Measurements from ENCODE around the gene PDS5B. TPM values are rescaled to one million over a fixed set of nuclear protein-coding genes. Genes with fewer than 3 reads are reported as not detected.

Gene PDS5B
- total and polyA plus RNA-seq, 2 of the 8 experiments (the other 6 are each of a cell fraction or from before 2014, with no cell fraction given), result 5.5 to 54.6 TPM

DNA sequence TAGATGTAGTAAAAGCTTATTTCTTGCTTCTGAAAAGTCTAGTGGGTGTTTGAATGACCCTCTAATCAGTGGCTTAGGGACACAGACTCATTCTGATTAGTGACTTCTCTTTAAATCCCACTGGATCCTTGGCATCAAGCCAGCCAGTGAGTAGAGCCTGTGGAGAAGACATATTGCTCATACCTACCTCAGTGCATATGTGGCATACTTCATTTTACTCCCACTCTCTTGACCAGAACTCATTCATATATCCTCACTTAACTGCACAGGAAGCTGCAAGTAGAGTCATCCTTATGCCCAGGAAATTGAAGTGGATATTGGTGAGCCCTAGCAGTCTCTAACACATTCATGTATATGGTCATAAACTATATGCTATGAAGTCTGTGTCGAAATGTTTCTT, 148.3 kb downstream of the PDS5B start:
- H3K18ac ChIP-seq (ENCODE audit: extremely low read depth, low read length), result no peak overlapping the region
- DNase-seq (ENCODE audit: low read depth in 1 of 2, low spot score in 2 of 2) (no peak), FAIRE-seq (no peak)
- no peaks in the 10 kb centered on the region for H3K27me3 ChIP-seq (replicated peaks in 1 of 4; ENCODE audit: control insufficient read depth in 3 of 4, extremely low read depth in 1 of 4, insufficient read depth in 3 of 4, low read length in 3 of 4)
- H3K4me1 ChIP-seq (replicated peaks in 1 of 4; ENCODE audit: control insufficient read depth in 3 of 4, insufficient read depth in 4 of 4, low read length in 3 of 4), result no peaks in the 10 kb centered on the region
- no peak overlapping the region for H2BK120ac ChIP-seq (replicated peaks; ENCODE audit: low read depth, low read length)
- H2BK5ac ChIP-seq (ENCODE audit: low read depth, low read length), result no peak overlapping the region
- H2BK12ac ChIP-seq (ENCODE audit: low read depth, low read length), result no peak overlapping the region
- no peak overlapping the region for H3K27ac ChIP-seq (ENCODE audit: low read depth, low read length)
- no peak overlapping the region for H3K4me2 ChIP-seq (ENCODE audit: insufficient read depth in 1 of 2, low read depth in 2 of 2, low read length in 2 of 2)
- no peaks in the 10 kb centered on the region for H3K23me2 ChIP-seq (ENCODE audit: low read depth, low read length)
- 0 out of 4 replicates have a peak, but pooled peaks cover 0 to 7% of the 10 kb centered on the region in 2 experiments for H3K79me2 ChIP-seq (ENCODE audit: control insufficient read depth in 1 of 2, insufficient read depth in 2 of 2, low read length in 2 of 2)
- CTCF ChIA-PET (ENCODE audit: partially characterized antibody), result no interaction called here
- H4K20me1 ChIP-seq (replicated peaks in 1 of 2; ENCODE audit: control insufficient read depth in 1 of 2, insufficient read depth in 2 of 2, low read length in 2 of 2), result no peaks in the 10 kb centered on the region
- H3K4me3 ChIP-seq (ENCODE audit: extremely low read depth in 1 of 4, insufficient read depth in 2 of 4, low read depth in 3 of 4, low read length in 4 of 4), result no peak overlapping the region
- no peak overlapping the region for H2AK5ac ChIP-seq (ENCODE audit: low read depth, low read length)
- 85% methylated on average over 1 of the region's 1 CpG; no CpG with 5 or more reads in 1 of the 2 experiments for WGBS, 2 experiments (ENCODE audit: extremely low coverage in 1 of 2, insufficient coverage in 1 of 2, insufficient read length in 1 of 2, insufficient replicate concordance in 2 of 2, low coverage in 1 of 2, low lambda C conversion rate in 2 of 2, missing lambda C conversion rate in 1 of 2)
- H2AFZ ChIP-seq (ENCODE audit: low read length), result no peak overlapping the region
- H2BK20ac ChIP-seq (ENCODE audit: low read length), result no peak overlapping the region
- H3K36me3 ChIP-seq (ENCODE audit: control insufficient read depth in 2 of 4, insufficient read depth in 4 of 4, low read length in 3 of 4), result no peaks in the 10 kb centered on the region
- H3K9ac ChIP-seq (replicated peaks in 1 of 4; ENCODE audit: extremely low read depth in 1 of 4, low read depth in 3 of 4, low read length in 3 of 4), result no peak overlapping the region
- no peak overlapping the region for H4K8ac ChIP-seq (ENCODE audit: extremely low read depth, insufficient read depth, low read length)
- no peak overlapping the region for H3K56ac ChIP-seq (replicated peaks; ENCODE audit: insufficient read length, low read depth, low read length)
- H3K9me3 ChIP-seq (ENCODE audit: insufficient read depth in 2 of 2, low read depth in 1 of 2, low read length in 1 of 2), result no peaks in the 10 kb centered on the region
- no peak overlapping the region for H3K4ac ChIP-seq (replicated peaks; ENCODE audit: insufficient read length, low read depth, low read length)
- TF ChIP-seq KDM1A (IDR thresholded peaks at IDR 0.05; ENCODE audit: borderline replicate concordance, low read length) (no peak), SP1 (IDR thresholded peaks at IDR 0.05; ENCODE audit: low read depth, low read length) (no peak), SUZ12 (IDR thresholded peaks at IDR 0.05; ENCODE audit: low read length) (no peak), TAF7 (optimal IDR thresholded peaks at IDR 0.05; ENCODE audit: borderline replicate concordance, low read depth, low read length) (no peak), RAD21 (IDR thresholded peaks at IDR 0.05 in 1 of 2, conservative IDR thresholded peaks at IDR 0.05 in 1 of 2; ENCODE audit: low read depth in 2 of 2, low read length in 2 of 2) (no peak)
- POLR2A ChIA-PET (ENCODE audit: partially characterized antibody), result no interaction called here
- H4K91ac ChIP-seq (replicated peaks; ENCODE audit: insufficient read length, low read length), result no peak overlapping the region
- H2BK15ac ChIP-seq (ENCODE audit: low read length), result no peak overlapping the region
- H4K5ac ChIP-seq (ENCODE audit: insufficient read length, low read depth, low read length), result no peak overlapping the region
- no peaks in the 10 kb centered on the region for H3K79me1 ChIP-seq (ENCODE audit: low read depth, low read length)
- H3K14ac ChIP-seq (ENCODE audit: insufficient read length), result no peak overlapping the region
- H3K23ac ChIP-seq (ENCODE audit: insufficient read length), result no peak overlapping the region

Data from H1 (cell line).